ENCODE data around the gene NSUN6. TPM values are rescaled to one million over a fixed set of nuclear protein-coding genes. Genes with fewer than 3 reads are reported as not detected.

Gene NSUN6
- polyA plus RNA-seq, 1 donor (not counting 4 experiments of a cell fraction or from before 2014, with no cell fraction given) = 9.8 TPM

GRCh38 chr10:18500576-18500975 is 150.8 kb downstream of the NSUN6 start:
- no peaks in the 10 kb centered on the region for H3K4me1 ChIP-seq (ENCODE audit: control insufficient read depth, extremely low read depth, insufficient read depth, low read length)
- no peaks in the 10 kb centered on the region for H3K79me2 ChIP-seq (ENCODE audit: control insufficient read depth, insufficient read depth, low read length)
- DNase-seq (ENCODE audit: low read depth, low spot score) = no peak
- no peak overlapping the region for H2AFZ ChIP-seq (ENCODE audit: control insufficient read depth, low read length)
- no peaks in the 10 kb centered on the region for H3K27me3 ChIP-seq (ENCODE audit: control insufficient read depth, extremely low read depth, insufficient read depth, low read length)
- TF ChIP-seq CTCF (optimal IDR thresholded peaks at IDR 0.05 in 1 of 3, IDR thresholded peaks at IDR 0.05 in 1 of 3, conservative IDR thresholded peaks at IDR 0.05 in 1 of 3; ENCODE audit: extremely low read depth in 1 of 3, insufficient read depth in 2 of 3, low read length in 3 of 3) (no peak), EZH2 (IDR thresholded peaks at IDR 0.05; ENCODE audit: low read length) (no peak)
- dilution Hi-C loops (cut with MboI; ENCODE audit: extremely low pct_ligation_motif_present, low sequenced_read_pairs) = no loop called here
- no peaks in the 10 kb centered on the region for H4K20me1 ChIP-seq (ENCODE audit: control insufficient read depth, extremely low read depth, insufficient read depth, low read length)
- H3K36me3 ChIP-seq (ENCODE audit: control insufficient read depth in 2 of 2, extremely low read depth in 1 of 2, insufficient read depth in 2 of 2, low read length in 2 of 2) = no peaks in the 10 kb centered on the region
- no peak overlapping the region for H3K9ac ChIP-seq (ENCODE audit: control insufficient read depth, extremely low read depth, insufficient read depth, low read length)
- no peak overlapping the region for H3K4me2 ChIP-seq (ENCODE audit: control insufficient read depth, extremely low read depth, insufficient read depth, low read depth, low read length)
- H3K27ac ChIP-seq (ENCODE audit: control insufficient read depth, insufficient read depth, low read length) = no peak overlapping the region
- no peak overlapping the region for H3K4me3 ChIP-seq (ENCODE audit: control insufficient read depth in 2 of 3, extremely low read depth in 1 of 3, insufficient read depth in 2 of 3, low read depth in 1 of 3, low read length in 3 of 3)
- no peaks in the 10 kb centered on the region for H3K9me3 ChIP-seq (ENCODE audit: control insufficient read depth, low read depth, low read length)
- FAIRE-seq = no peak
- no peaks in the 10 kb centered on the region for H3K9me1 ChIP-seq (ENCODE audit: control insufficient read depth, extremely low read depth, insufficient read depth, low read length)

GRCh38 chr10:18498998-18499397 is 152.4 kb downstream of the NSUN6 start:
- Histone ChIP-seq H3K9ac (ENCODE audit: control insufficient read depth, extremely low read depth, insufficient read depth, low read length) (no peak overlapping the region), H3K79me2 (ENCODE audit: control insufficient read depth, insufficient read depth, low read length) (no peaks in the 10 kb centered on the region), H4K20me1 (ENCODE audit: control insufficient read depth, extremely low read depth, insufficient read depth, low read length) (no peaks in the 10 kb centered on the region), H2AFZ (ENCODE audit: control insufficient read depth, low read length) (no peak overlapping the region), H3K9me3 (ENCODE audit: control insufficient read depth, low read depth, low read length) (no peaks in the 10 kb centered on the region), H3K27ac (ENCODE audit: control insufficient read depth, insufficient read depth, low read length) (no peak overlapping the region), H3K27me3 (ENCODE audit: control insufficient read depth, extremely low read depth, insufficient read depth, low read length) (no peaks in the 10 kb centered on the region), H3K4me1 (ENCODE audit: control insufficient read depth, extremely low read depth, insufficient read depth, low read length) (no peaks in the 10 kb centered on the region), H3K9me1 (ENCODE audit: control insufficient read depth, extremely low read depth, insufficient read depth, low read length) (no peaks in the 10 kb centered on the region), H3K36me3 (ENCODE audit: control insufficient read depth in 2 of 2, extremely low read depth in 1 of 2, insufficient read depth in 2 of 2, low read length in 2 of 2) (no peaks in the 10 kb centered on the region), H3K4me2 (ENCODE audit: control insufficient read depth, extremely low read depth, insufficient read depth, low read depth, low read length) (no peak overlapping the region), H3K4me3 (ENCODE audit: control insufficient read depth in 2 of 3, extremely low read depth in 1 of 3, insufficient read depth in 2 of 3, low read depth in 1 of 3, low read length in 3 of 3) (no peak overlapping the region)
- DNase-seq (ENCODE audit: low read depth, low spot score) (no peak), FAIRE-seq (no peak)
- TF ChIP-seq EZH2 (IDR thresholded peaks at IDR 0.05; ENCODE audit: low read length) (no peak), CTCF (optimal IDR thresholded peaks at IDR 0.05 in 1 of 3, IDR thresholded peaks at IDR 0.05 in 1 of 3, conservative IDR thresholded peaks at IDR 0.05 in 1 of 3; ENCODE audit: extremely low read depth in 1 of 3, insufficient read depth in 2 of 3, low read length in 3 of 3) (no peak)
- dilution Hi-C loops (cut with MboI; ENCODE audit: extremely low pct_ligation_motif_present, low sequenced_read_pairs) = no loop called here
